ENCODE results near the gene KCNAB2. TPM values are rescaled to one million over a fixed set of nuclear protein-coding genes. Genes with fewer than 3 reads are reported as not detected.

The KCNAB2 gene
- polyA plus RNA-seq, 3 donors, result 11.5 to 178 (median 22.7) TPM

DNA sequence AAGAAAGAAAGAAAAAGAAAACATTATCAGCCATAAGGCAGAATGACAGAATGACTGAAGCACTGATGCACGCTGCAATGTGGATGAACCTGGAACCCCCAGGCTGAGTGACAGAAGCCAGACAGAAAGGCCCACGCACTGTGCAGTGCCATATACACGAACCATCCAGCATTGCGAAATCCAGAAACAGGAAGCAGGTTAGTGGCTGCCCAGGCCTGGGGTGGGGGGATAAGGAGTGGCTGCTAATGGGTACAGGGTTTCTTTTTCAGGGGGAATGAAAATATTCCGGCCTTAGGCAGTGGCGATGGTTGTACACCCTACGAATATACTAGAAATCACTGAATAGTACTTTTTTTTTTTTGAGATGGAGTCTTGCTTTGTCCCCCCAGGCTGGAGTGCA lies 77.4 kb downstream of the KCNAB2 start:
- no peaks in the 10 kb centered on the region for H3K79me2 ChIP-seq (ENCODE audit: insufficient read depth, low read length)
- H3K9me3 ChIP-seq (replicated peaks in 1 of 2; ENCODE audit: control insufficient read depth in 1 of 2, insufficient read depth in 1 of 2, low read length in 2 of 2), result no peaks in the 10 kb centered on the region
- peak; percentile 36 to 62 (median 58) for DNase-seq
- intact Hi-C loops (cut with micrococcal nuclease), result no loop called here
- Mint-ChIP-seq H3K36me3 (no peaks in the 10 kb centered on the region), H3K9me3 (peaks cover 0 to 5% (median 0%) of the 10 kb centered on the region in 7 donors), H3K4me1 (peaks cover 24% of the 10 kb centered on the region), H3K27ac (no peak overlapping the region), H3K27me3 (ENCODE audit: low read depth in 3 of 3) (peaks cover 5 to 12% (median 9%) of the 10 kb centered on the region in 3 donors), H3K4me3 (no peak overlapping the region)
- H3K36me3 ChIP-seq (replicated peaks in 1 of 2; ENCODE audit: control insufficient read depth in 1 of 2, insufficient read depth in 2 of 2, low read length in 2 of 2), result no peaks in the 10 kb centered on the region
- TF ChIP-seq, protein P1, sequence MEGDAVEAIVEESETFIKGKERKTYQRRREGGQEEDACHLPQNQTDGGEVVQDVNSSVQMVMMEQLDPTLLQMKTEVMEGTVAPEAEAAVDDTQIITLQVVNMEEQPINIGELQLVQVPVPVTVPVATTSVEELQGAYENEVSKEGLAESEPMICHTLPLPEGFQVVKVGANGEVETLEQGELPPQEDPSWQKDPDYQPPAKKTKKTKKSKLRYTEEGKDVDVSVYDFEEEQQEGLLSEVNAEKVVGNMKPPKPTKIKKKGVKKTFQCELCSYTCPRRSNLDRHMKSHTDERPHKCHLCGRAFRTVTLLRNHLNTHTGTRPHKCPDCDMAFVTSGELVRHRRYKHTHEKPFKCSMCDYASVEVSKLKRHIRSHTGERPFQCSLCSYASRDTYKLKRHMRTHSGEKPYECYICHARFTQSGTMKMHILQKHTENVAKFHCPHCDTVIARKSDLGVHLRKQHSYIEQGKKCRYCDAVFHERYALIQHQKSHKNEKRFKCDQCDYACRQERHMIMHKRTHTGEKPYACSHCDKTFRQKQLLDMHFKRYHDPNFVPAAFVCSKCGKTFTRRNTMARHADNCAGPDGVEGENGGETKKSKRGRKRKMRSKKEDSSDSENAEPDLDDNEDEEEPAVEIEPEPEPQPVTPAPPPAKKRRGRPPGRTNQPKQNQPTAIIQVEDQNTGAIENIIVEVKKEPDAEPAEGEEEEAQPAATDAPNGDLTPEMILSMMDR (IDR thresholded peaks at IDR 0.05), result no peak
- H3K27ac ChIP-seq (ENCODE audit: low read depth in 1 of 2, low read length in 2 of 2), result no peak overlapping the region
- no peak overlapping the region for H3K9ac ChIP-seq (ENCODE audit: insufficient read depth, low read length, poor library complexity, severe bottlenecking)
- whole genome bisulfite sequencing (ENCODE audit: insufficient coverage), result 0% methylated on average over 3 of the region's 7 CpGs
- H2AFZ ChIP-seq (ENCODE audit: insufficient read depth, low read depth, low read length, poor library complexity, severe bottlenecking), result no peak overlapping the region
- no peak overlapping the region for H3K4me2 ChIP-seq (replicated peaks; ENCODE audit: extremely low read depth, low read length, poor library complexity, severe bottlenecking)
- no peak overlapping the region for H3K4me3 ChIP-seq (replicated peaks in 1 of 3; ENCODE audit: low read depth in 2 of 3, low read length in 3 of 3)
- H3K4me1 ChIP-seq (ENCODE audit: control insufficient read depth in 1 of 2, insufficient read depth in 2 of 2, low read length in 2 of 2), result peaks cover 14 to 18% of the 10 kb centered on the region in 2 donors
- no peaks in the 10 kb centered on the region for H4K20me1 ChIP-seq (ENCODE audit: insufficient read depth, low read length)
- no peaks in the 10 kb centered on the region for H3K27me3 ChIP-seq (ENCODE audit: control insufficient read depth in 2 of 2, insufficient read depth in 2 of 2, low read length in 2 of 2)

DNA sequence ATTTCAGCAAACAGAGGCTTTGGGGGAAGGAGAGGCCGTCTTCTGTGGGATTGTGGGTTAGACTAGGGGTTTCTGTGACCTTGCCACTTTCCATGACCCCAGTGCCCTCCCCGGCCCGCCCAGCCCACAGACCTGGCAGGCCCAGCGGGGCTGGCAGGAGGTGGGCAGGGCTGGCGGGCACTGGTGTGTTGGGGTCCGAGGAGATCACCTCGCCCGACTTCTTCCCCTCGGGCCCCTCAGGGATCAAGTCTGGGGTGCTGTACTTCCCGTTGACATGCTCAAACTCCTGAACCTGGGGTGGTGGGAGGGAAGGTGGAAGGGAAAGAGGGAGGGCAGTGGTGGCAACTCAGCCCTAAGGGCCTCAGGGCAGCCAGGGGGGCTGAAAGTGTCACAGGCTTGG lies 78.1 kb downstream of the KCNAB2 start:
- intact Hi-C loops (cut with micrococcal nuclease), result no loop called here
- H3K36me3 Mint-ChIP-seq, result no peaks in the 10 kb centered on the region
- Histone ChIP-seq H3K9me3 (replicated peaks in 1 of 2; ENCODE audit: control insufficient read depth in 1 of 2, insufficient read depth in 1 of 2, low read length in 2 of 2) (no peaks in the 10 kb centered on the region), H3K4me1 (ENCODE audit: control insufficient read depth in 1 of 2, insufficient read depth in 2 of 2, low read length in 2 of 2) (peaks cover 14 to 18% of the 10 kb centered on the region in 2 donors), H3K27ac (ENCODE audit: low read depth in 1 of 2, low read length in 2 of 2) (no peak overlapping the region), H3K4me2 (replicated peaks; ENCODE audit: extremely low read depth, low read length, poor library complexity, severe bottlenecking) (no peak overlapping the region), H3K27me3 (ENCODE audit: control insufficient read depth in 2 of 2, insufficient read depth in 2 of 2, low read length in 2 of 2) (no peaks in the 10 kb centered on the region), H3K9ac (ENCODE audit: insufficient read depth, low read length, poor library complexity, severe bottlenecking) (no peak overlapping the region), H3K36me3 (replicated peaks in 1 of 2; ENCODE audit: control insufficient read depth in 1 of 2, insufficient read depth in 2 of 2, low read length in 2 of 2) (no peaks in the 10 kb centered on the region), H2AFZ (ENCODE audit: insufficient read depth, low read depth, low read length, poor library complexity, severe bottlenecking) (no peak overlapping the region), H3K4me3 (replicated peaks in 1 of 3; ENCODE audit: low read depth in 2 of 3, low read length in 3 of 3) (no peak overlapping the region), H3K79me2 (ENCODE audit: insufficient read depth, low read length) (no peaks in the 10 kb centered on the region), H4K20me1 (ENCODE audit: insufficient read depth, low read length) (no peaks in the 10 kb centered on the region)
- DNase-seq, result no peak
- H3K27ac Mint-ChIP-seq, result no peak overlapping the region
- TF ChIP-seq, protein P1 (IDR thresholded peaks at IDR 0.05), result no peak
- 17% methylated on average over 7 of the region's 10 CpGs for WGBS (ENCODE audit: insufficient coverage)
- H3K9me3 Mint-ChIP-seq, result peaks cover 0 to 5% (median 0%) of the 10 kb centered on the region in 7 donors
- H3K27me3 Mint-ChIP-seq (ENCODE audit: low read depth in 3 of 3), result peaks cover 4 to 13% (median 12%) of the 10 kb centered on the region in 3 donors
- H3K4me1 Mint-ChIP-seq, result peaks cover 24% of the 10 kb centered on the region
- H3K4me3 Mint-ChIP-seq, result no peak overlapping the region
